Germinal center (tissue), 1 donor: ENCODE measurements around the gene LRRFIP1.

Source experiments
- DNase-seq: peaks from one replicate; pipeline ENCODE4 v3.0.0; 2012; ENCODE audit warnings: mixed read lengths, low spot score

LRRFIP1 gene

GRCh38 chr2:237616734-237617586 lies 10.4 kb upstream of the LRRFIP1 start:
- no peak for DNase-seq

GRCh38 chr2:237617587-237617982 lies 9.8 kb upstream of the LRRFIP1 start:
- DNase-seq, result no peak

DNA sequence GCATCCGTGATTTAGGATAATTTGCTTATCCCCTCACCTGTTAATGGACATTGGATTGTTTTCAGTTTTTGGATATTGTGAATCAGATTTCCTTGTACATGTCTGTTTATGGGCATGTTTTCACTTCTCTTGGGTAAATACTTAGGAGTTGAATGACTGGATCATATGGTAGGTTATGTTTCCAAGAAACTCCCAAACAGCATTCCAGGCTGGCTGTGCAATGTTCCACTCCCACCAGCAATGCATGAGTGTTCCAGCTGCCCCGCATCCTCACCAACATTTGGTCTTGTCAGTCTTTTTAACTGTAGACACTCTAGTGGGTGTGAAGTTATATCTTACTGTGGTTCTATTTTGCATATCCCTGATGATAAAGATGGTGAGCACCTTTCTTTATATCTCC lies 8.9 kb upstream of the LRRFIP1 start:
- DNase-seq, result no peak

DNA sequence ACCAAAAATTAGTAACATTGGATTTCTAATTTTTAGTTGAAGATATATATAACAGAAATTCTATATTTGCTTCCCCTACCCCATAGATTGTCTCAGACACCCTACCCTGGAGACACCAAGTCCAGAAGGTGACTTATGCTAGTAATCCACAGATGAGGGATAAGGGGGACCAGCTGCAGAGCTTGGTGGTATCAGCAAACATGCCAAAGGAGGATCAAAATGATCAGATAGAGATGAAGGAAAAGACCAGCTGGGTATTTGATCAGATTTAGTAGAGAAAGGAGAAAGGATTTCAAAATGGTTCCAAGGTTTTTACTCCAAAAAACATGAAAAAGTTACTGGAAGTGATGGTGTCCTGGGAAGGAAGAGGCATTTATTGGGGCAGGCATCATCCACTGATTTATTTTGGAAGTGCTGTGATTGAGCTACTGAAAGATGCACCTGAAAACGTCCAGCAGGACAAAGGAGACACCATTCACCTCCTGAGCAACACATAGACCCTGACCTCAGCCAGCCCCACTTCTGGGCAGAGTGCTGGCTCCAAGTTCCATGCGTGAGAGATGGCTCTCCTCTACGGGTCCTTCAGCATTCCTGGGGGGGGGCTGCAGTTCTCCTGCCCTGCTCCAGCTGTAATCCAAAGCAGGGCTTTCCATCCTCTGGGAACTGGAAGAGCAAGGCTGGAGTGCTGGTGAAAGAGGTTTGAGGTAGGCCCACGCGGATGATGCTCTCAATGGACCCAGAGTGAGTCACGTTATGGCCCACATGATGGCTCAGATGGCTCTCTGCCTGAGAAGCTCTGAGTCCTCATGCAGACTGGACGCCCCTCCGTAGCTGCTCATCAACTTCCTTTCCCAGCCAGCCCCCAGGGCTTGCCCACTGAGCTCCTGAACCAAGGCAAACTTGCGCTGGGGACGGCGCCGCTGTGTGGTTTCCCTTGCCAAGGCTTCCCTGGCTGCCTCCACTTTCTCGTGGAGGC lies 3.7 kb upstream of the LRRFIP1 start:
- no peak for DNase-seq

DNA sequence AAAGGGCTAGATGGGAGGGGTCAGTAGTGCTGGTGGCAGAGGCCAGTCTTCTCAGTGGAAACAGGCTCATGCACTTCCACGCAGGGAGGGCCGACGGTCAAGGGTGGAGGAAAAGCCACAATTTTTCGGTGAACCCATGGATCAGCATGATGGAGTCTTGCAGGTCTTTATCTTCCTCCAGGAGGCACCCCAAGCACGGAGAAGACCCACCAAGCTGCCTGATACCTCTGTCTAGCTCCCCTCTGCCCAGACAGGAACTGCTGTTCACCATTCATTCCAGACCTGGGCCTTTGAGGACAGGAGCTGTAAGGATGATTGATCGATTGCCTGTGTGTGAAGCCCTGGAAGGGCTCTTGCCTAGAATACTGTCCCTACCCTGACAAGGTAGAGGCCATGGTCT lies 2.8 kb upstream of the LRRFIP1 start:
- no peak for DNase-seq

DNA sequence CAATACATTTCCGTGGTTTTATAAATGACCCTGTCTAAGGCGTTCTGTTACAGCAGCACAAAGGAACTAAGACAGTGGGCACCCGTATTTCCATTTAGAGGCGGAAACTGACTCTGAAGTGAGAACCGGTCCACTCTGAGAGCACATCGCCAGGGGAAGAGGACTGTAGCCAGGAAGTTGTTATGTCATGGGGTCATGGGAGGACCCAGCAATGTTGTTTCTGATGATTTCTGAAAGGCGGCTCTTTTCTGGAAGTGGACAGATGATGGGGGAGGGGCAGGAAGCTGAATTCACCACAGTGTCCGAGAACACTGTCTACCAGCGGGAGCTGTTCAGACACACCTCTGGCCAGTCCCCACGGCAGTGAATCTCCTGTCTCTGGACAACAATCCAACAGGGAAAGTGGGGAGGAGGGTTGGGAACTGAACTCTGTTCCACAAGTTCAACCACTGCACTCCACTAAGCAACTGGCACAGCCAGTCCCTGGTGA lies 2.1 kb upstream of the LRRFIP1 start:
- DNase-seq, result no peak

DNA sequence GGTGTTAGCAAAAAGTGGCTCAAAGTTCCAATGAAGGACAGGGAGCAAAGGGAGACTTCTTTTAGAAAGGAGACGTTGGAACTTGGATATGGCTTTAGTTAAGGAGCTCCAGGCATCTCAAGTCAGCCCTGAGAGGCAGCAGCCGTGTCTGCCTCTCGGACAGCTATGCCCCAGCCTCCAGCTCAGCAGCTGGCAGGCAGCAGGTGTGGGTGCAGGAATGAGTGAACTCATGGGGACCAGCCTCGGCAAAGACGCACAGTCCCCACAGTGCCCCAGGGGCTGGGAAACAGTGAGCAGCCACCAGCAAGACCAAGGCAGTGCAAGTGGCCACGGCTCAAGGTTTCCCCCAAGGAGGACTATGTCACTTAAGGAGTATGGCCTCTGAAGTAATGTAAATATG lies 1.6 kb upstream of the LRRFIP1 start:
- DNase-seq, result no peak

GRCh38 chr2:237626813-237627440 lies 460 bp upstream of the LRRFIP1 start:
- DNase-seq, result no peak

DNA sequence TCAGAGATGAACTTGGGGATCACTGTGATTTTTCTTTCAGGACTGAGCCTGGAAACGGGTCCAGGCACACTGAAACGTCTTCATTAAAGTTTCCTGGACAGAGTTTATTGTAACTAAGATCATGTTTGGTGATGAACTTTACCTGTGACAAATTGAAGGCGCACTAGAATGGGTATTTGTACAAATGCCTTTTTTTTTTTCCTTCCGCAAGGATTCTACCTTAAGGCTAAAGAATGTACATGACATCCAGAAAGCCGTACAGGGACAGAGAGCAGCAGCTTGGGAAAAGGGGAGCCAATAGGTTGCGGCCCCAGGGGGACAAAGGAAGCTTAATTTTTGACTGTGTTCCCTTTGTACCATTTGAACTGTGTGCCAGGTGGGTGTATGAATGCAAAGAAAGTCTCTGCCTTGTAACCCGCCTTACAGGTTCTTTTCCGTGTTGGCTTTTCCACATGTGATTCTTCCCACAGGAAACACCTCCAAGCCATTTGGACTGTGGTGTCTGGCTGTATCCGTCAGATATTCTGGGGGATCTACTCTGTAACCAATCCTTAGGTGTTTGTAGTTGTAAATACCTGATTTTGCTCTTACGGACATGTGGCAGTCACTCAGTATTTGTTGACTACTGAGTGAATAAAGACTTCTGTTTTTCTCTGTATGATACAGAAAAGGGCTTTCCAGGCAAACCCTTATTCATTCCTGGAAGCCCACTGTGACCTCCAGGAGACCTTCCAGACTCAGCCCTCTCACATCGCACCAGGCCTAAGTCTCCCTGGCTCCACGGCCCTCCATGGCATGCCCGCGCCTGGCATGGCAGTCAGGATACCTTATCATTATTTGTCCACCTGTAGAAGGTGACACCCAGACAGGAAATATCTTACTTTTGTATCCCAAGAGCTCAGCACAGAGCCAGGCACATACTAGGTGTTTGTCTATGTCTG lies 1.1 kb downstream of the LRRFIP1 start:
- no peak for DNase-seq

GRCh38 chr2:237629188-237629534 lies 1.8 kb downstream of the LRRFIP1 start:
- no peak for DNase-seq

DNA sequence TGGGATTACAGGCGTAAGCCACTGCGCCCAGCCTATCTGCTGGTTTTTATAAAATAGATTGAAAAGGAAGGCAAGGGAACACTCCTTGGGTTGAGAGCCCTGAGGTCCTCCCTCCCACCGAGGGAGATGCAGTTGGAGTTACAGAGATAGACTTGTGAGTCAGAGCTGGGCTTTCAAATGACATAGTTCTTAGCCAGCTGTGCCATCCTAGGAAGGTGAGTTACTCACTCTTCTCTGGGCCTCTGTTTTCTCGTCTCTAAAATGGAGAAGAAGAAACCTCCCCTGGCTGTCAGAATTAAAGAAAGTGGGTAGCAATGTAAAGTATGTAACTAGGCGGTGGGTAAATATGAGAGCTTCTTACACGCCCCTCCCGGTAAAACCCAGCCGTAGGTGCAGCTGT lies 2.4 kb downstream of the LRRFIP1 start:
- DNase-seq, result no peak

- DNase-seq, result no peak
Measured at GRCh38 chr2:237630216-237631000, 3.0 kb downstream of the LRRFIP1 start.

DNA sequence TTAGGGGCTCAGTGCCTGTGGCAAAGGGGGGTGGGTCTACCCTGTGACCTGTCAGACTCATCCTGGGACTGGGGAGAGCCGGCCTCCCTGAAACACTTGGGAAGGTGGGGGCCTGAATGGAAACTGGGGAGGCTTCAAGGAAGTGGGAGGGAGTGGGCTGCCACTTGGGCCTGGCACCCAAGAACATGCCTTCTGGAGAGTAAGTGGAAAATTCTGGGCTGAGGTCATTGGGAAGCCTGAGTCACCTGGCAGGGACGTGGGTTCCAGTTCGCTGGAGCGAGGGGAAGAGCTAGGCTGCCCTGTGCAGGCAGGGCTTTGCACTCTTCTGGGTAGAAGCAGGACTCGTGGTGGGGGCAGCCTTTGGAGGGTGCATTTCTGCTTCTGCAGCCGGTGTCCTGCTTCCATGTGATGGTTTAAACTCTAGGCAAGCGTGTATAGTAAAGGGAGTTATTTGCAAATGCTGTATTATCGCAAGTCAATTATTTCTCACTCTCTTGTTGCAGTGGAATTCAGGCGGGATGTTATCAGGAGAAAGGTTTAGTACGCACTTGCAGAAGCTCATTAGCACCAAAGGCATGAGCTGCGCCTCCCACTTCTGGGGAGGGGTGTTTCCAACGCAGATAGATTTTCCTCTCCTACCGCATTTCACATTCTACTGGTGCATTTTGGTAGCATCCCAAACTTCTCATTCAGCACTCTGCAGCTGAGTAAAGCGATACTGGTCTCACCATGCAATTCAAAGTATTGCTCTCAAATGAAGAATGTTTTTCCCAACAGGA lies 3.8 kb downstream of the LRRFIP1 start:
- DNase-seq, result no peak

GRCh38 chr2:237631801-237632585 lies 4.6 kb downstream of the LRRFIP1 start:
- no peak for DNase-seq

- DNase-seq, result no peak
Measured at GRCh38 chr2:237633061-237633561, 5.7 kb downstream of the LRRFIP1 start.

GRCh38 chr2:237636578-237636977 lies 9.2 kb downstream of the LRRFIP1 start:
- no peak for DNase-seq

- DNase-seq, result no peak
Measured at GRCh38 chr2:237637429-237638135, 10.2 kb downstream of the LRRFIP1 start.

DNA sequence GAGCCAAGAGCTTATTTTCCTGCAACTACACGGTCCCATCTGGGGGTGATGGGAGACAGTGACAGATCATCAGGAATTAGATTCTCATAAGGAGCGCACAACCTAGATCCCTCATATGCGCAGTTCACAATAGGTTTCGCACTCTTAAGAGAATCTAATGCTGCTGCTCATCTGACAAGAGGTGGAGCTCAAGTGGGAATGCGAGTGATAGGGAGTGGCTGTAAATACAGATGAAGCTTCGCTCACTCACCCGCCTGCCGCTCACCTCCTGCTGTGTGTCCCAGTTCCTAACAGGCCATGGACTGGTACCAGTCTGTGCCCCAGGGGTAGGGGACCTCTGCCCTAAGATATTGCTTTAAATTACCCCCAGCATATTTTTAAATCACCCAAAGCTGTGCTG lies 10.8 kb downstream of the LRRFIP1 start:
- DNase-seq, result no peak
